Activated gamma-delta T cell treated with anti-CD3 and anti-CD28 coated beads, Interleukin-2, amount 50 U/mL, for 16 hours (primary cell): ENCODE data around the gene DNAH5.

Experiments used
- DNase-seq: peaks from one replicate; pipeline ENCODE4 v3.0.0-alpha.2; 2020; ENCODE audit warnings: low read depth

The DNAH5 gene

DNA sequence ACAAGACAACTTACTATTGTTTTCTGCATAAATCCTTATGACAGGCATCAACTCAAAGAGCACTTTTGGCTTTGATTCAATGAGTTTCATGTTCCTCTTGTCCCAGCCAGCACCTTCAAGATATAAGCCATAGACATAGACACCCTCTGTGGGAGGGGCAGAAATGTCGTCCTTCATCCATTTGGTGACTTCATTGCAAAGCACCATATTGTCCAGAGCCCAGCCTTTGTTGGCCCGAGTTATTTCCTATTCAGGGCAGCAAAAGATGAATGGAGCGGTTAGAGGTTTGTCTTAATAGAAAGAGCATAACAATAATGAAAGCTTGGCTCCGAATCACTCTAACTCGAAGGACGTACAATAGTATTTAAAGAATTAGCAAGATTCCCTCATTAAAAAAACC, 243.9 kb downstream of the DNAH5 start:
- DNase-seq: no peak

DNA sequence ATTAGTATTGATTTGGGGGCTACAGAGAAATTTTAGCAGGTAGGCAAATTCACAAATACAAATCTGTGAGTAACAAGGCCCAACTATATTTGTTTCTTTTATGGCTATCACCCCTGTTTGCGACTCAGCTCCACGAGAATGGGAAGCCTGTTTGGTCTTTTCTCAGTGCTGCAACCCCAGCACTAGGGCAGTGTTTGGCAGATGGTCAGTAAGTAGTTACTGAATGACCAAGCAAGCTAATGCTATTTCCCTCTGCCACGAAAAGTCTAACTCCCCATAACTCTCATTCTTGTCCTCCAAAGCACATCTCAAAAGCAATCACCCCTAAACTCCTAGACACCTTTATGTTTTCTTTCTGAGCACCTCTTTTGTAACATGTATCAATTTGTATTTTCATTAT, 245.6 kb downstream of the DNAH5 start:
- no peak for DNase-seq

DNA sequence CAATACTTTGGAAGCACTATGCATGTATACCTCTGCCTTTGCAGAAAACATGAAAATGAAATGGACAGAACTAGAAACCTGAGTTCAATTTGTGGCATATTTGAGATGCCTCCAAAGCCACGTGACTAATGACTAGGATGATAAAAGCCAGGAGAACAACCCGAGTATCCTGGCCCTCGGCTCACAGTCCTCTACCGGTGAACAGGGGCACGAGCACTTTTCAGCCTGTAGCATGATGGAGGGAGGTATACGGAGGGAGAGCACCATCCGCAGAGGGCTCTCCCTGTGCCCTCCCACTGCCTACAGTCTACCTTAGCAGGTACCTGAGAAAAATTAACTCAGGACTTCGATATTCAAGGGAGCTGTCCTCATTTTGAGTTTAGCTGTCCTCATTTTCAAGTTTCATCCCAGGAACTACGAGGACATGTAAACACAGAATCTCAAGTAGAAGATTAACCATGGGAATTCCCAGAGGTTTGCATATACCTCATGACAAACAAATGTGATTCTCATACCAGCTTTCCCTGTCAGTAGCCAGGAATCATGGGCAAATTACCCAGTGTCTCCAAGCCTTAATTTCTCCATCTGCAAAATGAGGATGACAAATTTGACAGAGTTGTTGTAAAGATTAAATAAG, 249.3 kb downstream of the DNAH5 start:
- DNase-seq: no peak

DNA sequence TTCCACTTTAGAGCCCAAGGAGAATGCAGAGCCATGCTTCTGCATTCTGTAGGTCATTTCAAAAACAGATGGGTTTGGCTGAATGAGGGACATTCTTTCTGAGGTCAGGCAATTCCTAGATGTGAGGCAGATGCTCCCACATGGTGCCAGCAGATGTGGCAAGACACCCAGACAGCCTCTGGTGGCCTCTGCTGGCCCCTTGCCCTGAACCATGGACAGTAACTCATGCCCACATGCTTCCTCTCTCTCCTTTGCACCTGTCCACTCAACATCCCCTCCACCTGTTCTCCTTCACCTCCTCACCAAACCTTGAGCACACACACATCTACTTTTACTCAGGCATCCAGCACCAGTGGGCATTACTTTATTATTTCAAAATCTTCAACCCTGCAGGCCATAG, 252.3 kb downstream of the DNAH5 start:
- no peak for DNase-seq

DNA sequence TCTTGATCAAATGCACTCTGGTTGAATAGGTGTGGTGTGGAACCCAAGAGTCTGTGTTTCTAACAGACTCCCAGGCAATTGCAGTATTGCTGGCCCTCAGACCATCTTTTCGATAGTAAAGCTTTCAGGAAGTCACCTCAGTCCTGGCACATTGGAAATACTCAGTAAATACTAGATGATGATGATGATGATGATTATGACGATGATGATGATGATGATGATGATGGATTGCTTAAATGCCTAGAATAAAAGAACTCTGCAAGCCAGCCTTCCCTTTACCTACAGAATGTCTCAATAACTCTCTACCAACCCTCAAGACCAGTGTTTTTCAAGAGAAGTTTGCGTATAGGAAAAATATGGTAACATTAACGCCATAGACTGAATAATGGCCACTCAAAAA, 268.0 kb downstream of the DNAH5 start:
- DNase-seq: no peak

DNA sequence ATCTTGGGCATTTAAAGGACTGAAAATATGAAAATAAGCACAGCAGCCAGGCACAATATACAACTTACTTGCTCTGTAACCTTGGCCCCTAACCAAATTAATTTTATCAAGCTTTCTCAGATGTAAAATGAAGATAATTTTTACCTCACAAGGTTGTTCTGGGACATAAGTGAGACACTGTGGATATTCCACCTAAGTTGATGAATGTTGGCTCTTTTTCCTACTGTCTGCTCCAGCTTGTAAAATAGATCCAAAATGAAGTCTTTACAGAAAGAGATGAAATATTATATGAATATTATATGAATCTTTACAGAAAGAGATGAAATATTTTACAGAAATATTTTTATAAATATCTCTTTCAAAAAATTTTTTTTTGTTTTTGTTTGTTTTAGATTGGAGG, 270.1 kb downstream of the DNAH5 start:
- no peak for DNase-seq

DNA sequence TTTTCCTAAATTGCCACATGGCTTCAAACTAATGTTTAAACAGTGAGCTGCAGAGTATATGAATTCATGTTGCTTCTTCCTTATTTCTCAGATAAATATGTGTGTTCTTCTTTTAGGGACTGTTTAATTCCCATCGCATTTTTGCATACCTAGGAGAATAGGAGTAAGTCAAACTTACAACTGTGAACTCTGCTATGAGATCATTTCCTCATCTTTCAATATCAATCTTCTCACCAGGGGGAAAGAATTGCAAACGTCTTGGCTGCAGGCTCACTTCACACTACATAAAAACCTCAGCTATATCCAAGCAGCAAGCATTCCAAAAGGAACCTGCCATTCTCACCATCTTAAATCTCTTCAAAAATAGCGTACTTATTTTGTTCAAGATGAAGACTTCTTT, 271.0 kb downstream of the DNAH5 start:
- DNase-seq: no peak

DNA sequence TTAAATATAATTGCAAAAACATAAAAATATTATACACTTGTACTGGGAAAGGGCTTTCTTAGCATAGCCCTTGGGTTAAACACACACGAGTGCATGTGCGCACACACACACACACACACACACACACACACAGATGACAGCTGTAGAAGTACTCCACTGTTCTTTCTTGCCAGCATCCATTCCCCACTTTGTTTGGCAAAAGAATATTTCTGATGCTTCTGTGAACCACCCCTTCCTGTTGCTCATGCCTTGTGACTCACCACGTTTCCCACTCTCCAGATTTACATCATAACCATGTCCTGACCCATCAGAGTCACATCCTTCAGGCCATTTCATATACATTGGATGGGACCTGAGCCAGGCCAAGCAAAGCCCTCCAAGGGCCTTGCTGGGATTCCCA, 280.1 kb downstream of the DNAH5 start:
- no peak for DNase-seq

DNA sequence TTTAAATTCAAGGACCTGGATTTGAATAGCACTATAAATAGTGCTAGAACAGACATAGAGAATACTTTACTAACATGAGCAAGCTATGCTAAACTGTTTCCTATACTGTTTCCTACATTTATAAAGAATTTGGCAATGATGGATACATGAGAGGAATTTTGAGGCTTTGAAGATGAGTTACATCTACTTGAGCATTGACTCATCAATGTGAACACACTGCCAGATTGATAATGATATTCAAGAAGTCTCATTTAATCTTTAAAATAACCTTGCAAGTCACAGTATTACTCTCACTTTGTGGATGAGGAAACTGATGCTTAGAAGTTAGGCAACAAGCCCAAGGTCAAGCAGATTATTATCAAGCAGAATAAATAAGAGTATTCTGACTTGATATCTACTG, 281.9 kb downstream of the DNAH5 start:
- DNase-seq: no peak

DNA sequence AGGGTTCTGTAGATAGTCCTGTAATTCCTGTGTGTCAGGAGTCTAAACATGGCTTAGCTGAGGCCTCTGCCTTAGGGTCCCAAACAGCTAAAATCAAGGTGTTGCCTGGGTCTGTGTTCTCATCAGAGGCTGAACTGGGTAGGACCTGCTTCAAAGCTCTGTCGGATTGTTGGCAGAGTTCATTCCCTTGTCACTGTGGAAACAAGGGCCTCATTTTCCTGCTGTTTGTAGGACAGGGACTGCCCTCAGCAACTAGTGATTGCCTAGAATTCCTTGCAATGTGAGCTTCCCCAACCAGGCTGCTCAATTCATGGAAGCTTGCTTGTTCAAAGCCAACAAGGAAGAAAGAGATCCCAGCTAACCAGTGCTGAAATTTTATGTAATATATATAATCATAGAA, 283.2 kb downstream of the DNAH5 start:
- no peak for DNase-seq

DNA sequence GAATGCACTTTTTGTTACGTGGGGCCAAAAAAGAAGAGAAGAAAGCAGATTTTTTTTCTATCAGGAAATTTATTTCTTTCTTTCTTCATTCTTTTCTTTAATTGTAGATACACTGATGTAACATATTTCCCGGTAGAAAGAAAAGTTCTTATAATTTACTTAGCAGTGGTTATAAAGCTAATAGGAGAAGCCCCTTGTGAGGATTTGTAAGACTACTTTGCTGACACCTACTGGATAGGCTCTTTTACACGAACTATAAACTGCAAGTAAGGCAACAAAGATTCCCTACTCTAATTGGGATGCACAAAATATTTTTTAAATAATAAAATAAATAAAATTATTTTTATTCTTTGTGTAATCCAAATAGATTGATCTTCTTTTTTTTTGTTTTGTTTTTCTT, 284.4 kb downstream of the DNAH5 start:
- no peak for DNase-seq

DNA sequence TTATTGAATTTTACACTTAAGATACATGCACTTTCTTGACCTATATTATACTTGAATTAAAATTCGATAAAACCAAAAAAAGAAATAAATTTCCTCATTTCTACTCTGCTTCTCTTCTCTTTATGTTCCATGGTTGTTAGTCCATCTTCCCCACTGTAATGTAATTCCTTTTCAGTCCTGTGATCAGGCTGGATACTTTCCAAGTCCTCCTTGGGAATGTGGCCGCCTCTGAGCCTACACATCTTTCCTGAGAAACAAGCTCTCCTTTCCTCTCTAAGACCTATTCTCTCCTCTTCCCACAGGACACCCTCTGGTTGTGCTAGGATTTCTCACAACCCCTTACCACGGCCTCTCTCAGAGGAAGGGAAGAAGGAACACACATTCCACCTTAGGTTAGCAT, 285.1 kb downstream of the DNAH5 start:
- no peak for DNase-seq

DNA sequence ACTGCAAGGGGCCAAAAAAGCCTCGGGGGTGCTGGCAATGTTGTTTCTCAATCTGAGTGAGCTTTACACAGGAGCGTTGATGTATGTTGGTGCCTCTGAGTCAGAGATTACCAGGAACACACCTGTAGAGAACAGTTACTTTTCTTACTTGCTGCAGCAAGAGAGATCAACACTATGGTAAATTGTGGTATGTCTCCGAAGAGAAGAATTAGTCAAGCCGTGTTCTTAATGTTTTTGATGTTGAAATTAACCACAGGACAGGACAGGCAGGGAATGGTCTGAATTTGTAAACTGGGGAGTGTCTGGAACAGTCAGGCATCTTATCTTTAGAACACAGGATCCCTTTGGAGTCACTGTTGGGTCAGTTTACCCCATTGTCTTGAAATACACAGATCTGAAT, 285.7 kb downstream of the DNAH5 start:
- no peak for DNase-seq

DNA sequence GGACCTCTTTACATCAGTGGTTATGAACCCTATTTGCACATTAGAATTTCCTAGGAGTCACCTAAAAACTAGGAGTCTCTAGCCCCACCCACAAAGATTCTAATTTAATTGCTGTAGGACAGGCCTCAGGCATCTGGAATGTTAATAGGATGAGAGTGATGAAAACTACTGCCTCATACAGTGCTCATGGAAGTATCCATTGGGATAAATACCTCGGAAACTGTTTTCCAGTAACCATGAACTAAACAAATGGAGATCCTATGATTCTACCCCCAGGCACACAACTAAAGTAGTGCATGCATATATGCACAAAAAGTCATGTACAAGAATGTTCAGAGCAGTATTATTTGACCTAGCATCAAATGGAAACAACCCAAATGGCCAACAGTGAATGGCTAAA, 286.3 kb downstream of the DNAH5 start:
- no peak for DNase-seq

DNA sequence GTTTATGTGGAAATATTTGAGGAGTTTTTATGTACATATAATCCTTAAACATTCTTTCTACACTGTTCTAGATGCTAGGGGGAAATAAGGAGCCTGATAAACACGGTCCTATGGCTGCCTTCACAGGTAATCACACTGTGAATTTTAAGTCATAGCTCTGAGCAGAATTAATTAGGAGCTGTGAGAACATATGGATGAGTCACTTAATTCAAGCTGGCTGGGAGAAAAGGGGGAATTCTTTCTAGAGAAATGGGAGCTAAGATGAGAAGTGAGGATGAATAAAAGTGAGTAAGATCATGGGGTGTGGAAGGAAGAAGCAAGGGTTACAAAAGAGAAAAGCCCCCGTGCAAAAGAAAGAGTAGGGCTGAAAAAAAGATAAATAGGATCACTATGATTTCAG, 290.8 kb downstream of the DNAH5 start:
- DNase-seq: no peak

DNA sequence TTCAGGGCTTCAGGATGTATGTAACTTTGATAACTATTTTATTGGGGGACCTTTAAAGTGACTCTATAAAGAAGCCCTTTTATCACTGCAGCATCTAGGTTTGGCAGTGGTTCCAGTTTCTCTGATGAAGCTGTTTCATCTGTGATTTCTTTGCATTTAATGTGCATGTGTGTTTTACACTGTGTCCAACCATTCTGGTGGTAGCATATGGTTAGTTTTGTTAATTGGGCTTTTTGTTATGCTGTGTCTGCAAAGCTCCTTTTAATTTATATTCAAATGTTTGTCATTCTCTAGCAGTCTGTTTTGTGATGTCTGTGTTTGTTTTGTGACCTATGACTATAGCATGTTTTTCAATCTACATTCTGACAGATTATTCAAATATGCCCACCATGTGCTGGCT, 294.8 kb downstream of the DNAH5 start:
- no peak for DNase-seq

DNA sequence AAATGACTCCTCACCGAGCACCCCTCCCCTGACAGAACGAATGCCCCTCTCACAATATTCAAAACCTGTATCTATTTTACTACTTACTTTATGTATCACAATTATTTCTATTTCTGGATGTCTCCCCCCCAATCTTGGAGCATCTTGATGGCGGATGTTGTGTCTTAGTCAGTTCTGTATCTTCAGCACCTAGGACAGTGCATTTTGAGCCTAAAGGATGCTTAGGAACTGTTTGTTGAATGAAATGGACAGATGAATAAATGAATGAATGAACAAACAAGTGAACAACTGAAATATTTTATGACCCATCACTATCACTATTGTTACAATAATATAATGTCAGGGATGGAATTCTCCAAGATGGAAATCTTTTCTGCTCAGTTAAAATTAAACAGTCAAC, 295.7 kb downstream of the DNAH5 start:
- DNase-seq: no peak

DNA sequence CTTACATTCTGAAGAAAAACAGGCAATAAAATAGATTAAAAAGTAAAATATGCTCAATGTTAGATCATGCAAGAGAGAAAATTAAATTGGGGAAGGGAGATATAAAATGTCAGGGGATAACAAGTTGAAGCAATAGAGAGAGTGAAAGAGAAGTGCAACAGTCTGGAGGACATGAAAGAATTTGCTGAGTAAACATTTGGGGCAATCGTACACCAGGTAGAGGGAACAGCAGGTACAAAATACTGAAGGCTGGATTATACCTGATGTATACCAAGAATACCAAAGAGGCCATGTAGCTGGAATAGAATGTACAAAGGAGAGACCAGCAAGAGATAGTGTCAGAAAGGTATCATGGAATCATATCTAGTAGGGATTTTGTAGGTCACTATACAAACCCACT, 300.8 kb downstream of the DNAH5 start:
- DNase-seq: no peak

DNA sequence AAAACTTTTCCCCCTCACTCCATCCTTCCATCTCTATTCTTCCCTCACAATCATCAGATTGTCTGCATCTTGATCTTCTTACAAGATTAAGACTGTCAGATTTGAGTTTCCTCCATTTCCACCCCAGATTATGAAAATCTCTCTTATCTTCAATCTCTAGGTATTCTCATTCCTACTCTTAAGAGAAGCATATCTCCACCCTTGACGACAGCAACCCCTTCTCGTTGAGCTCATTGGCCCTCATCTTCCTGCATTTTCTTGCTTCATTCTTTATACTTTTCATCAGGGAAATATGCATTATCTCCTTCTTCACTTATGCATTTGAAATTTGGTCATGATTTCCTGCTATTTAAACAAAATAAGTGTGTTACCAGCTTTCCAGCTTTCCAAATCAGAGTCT, 301.3 kb downstream of the DNAH5 start:
- no peak for DNase-seq
